ENCODE measurements around the gene TSPAN2. TPM values are rescaled to one million over a fixed set of nuclear protein-coding genes. Genes with fewer than 3 reads are reported as not detected.
"Not testable (repeated sequence)": the region's sequence is repeated elsewhere in the genome, so short reads cannot be mapped to it uniquely, and the experiment has no call there.

The TSPAN2 gene
- total and polyA plus RNA-seq, 7 donors = 0.46 to 122 (median 61.5) TPM

GRCh38 chr1:115023593-115023992 is 65.7 kb downstream of the TSPAN2 start:
- no peaks in the 10 kb centered on the region for H3K4me1 ChIP-seq
- intact Hi-C loops (cut with DNase I) = no loop called here
- TF ChIP-seq EP300 (IDR thresholded peaks at IDR 0.05) = no peak
- no peak for TF ChIP-seq POLR2A (IDR thresholded peaks at IDR 0.05)
- no peak for TF ChIP-seq POLR2AphosphoS5 (IDR thresholded peaks at IDR 0.05)
- no peak for TF ChIP-seq CTCF (IDR thresholded peaks at IDR 0.05)
- no peaks in the 10 kb centered on the region for H3K27me3 ChIP-seq
- no peaks in the 10 kb centered on the region for H3K9me3 ChIP-seq
- no peak overlapping the region for H3K27ac ChIP-seq
- no peak for DNase-seq
- no peaks in the 10 kb centered on the region for H3K36me3 ChIP-seq
- no peak overlapping the region for H3K4me3 ChIP-seq

- Histone ChIP-seq H3K4me1 (no peaks in the 10 kb centered on the region), H3K4me3 (no peak overlapping the region), H3K9me3 (no peaks in the 10 kb centered on the region), H3K27me3 (no peaks in the 10 kb centered on the region), H3K36me3 (no peaks in the 10 kb centered on the region), H3K27ac (no peak overlapping the region)
- WGBS, 2 donors = 59 to 80% methylated on average over 1 of the region's 1 CpG
- DNase-seq = no peak
- TF ChIP-seq POLR2AphosphoS5 (IDR thresholded peaks at IDR 0.05) (no peak), POLR2A (IDR thresholded peaks at IDR 0.05) (no peak), EP300 (IDR thresholded peaks at IDR 0.05) (no peak), CTCF (IDR thresholded peaks at IDR 0.05) (no peak)
- intact Hi-C loops (cut with DNase I) = no loop called here
These were observed 68.2 kb downstream of the TSPAN2 start for GRCh38 chr1:115021145-115021544.

GRCh38 chr1:115019549-115019948 is 69.8 kb downstream of the TSPAN2 start:
- H3K36me3 ChIP-seq; DNase-seq; H3K4me1 ChIP-seq; H3K27me3 ChIP-seq; H3K27ac ChIP-seq; intact Hi-C loops (cut with DNase I); H3K4me3 ChIP-seq; H3K9me3 ChIP-seq: not testable (repeated sequence)
- 79 to 89% methylated on average over 9 of the region's 9 CpGs for WGBS, 2 donors

GRCh38 chr1:115013792-115014191 is 75.5 kb downstream of the TSPAN2 start:
- WGBS, 2 donors = 82 to 91% methylated on average over 2 of the region's 2 CpGs

GRCh38 chr1:115012434-115012833 is 76.9 kb downstream of the TSPAN2 start:
- WGBS, 2 donors = 73 to 81% methylated on average over 1 of the region's 1 CpG
- H3K36me3 ChIP-seq = no peaks in the 10 kb centered on the region
- no peak overlapping the region for H3K4me3 ChIP-seq
- H3K27me3 ChIP-seq = no peaks in the 10 kb centered on the region
- H3K9me3 ChIP-seq = no peaks in the 10 kb centered on the region
- intact Hi-C loops (cut with DNase I) = no loop called here
- DNase-seq = no peak
- TF ChIP-seq CTCF (IDR thresholded peaks at IDR 0.05) (no peak), EP300 (IDR thresholded peaks at IDR 0.05) (no peak), POLR2AphosphoS5 (IDR thresholded peaks at IDR 0.05) (no peak), POLR2A (IDR thresholded peaks at IDR 0.05) (no peak)
- no peak overlapping the region for H3K27ac ChIP-seq
- no peaks in the 10 kb centered on the region for H3K4me1 ChIP-seq

More at GRCh38 chr1:115013792-115014191, 75.5 kb downstream of the TSPAN2 start:
- no peaks in the 10 kb centered on the region for H3K36me3 ChIP-seq
- TF ChIP-seq POLR2AphosphoS5 (IDR thresholded peaks at IDR 0.05) = no peak
- no peaks in the 10 kb centered on the region for H3K9me3 ChIP-seq
- H3K27me3 ChIP-seq = no peaks in the 10 kb centered on the region
- no peak for DNase-seq
- intact Hi-C loops (cut with DNase I) = no loop called here
- H3K4me1 ChIP-seq = no peaks in the 10 kb centered on the region
- no peak overlapping the region for H3K4me3 ChIP-seq
- no peak overlapping the region for H3K27ac ChIP-seq

GRCh38 chr1:115012006-115012405 is 77.3 kb downstream of the TSPAN2 start:
- Histone ChIP-seq H3K4me3 (no peak overlapping the region), H3K27me3 (no peaks in the 10 kb centered on the region), H3K9me3 (no peaks in the 10 kb centered on the region), H3K27ac (no peak overlapping the region), H3K4me1 (no peaks in the 10 kb centered on the region), H3K36me3 (no peaks in the 10 kb centered on the region)
- no peak for DNase-seq
- TF ChIP-seq CTCF (IDR thresholded peaks at IDR 0.05) (no peak), POLR2AphosphoS5 (IDR thresholded peaks at IDR 0.05) (no peak), POLR2A (IDR thresholded peaks at IDR 0.05) (no peak), EP300 (IDR thresholded peaks at IDR 0.05) (no peak)
- 91 to 99% methylated on average over 1 of the region's 1 CpG for whole genome bisulfite sequencing, 2 donors
- intact Hi-C loops (cut with DNase I) = no loop called here
